Brain microvascular endothelial cell (primary cell): ENCODE measurements around the gene GMDS.
A peak's percentile ranks its signal among the peaks of the same experiment; 100 is the strongest.

ENCODE experiments used
- DNase-seq: peaks from one replicate; pipeline ENCODE4 v3.0.0-alpha.2; 2020
- H3K27ac ChIP-seq: fragments of 250-450 bp; sonication (Bioruptor Pico); 2 replicates; pipeline ENCODE4 v1.5.1; 2020; ENCODE audit warnings: mild to moderate bottlenecking, moderate library complexity
- H3K27me3 ChIP-seq: fragments of 250-450 bp; sonication (Bioruptor Pico); replicated peaks from 2 replicates; pipeline ENCODE4 v1.5.1; 2020; ENCODE audit warnings: mild to moderate bottlenecking
- H3K36me3 ChIP-seq: fragments of 250-450 bp; sonication (Bioruptor Pico); replicated peaks from 2 replicates; pipeline ENCODE4 v1.5.1; 2020; ENCODE audit warnings: mild to moderate bottlenecking
- H3K4me3 ChIP-seq: 2 replicates; pipeline ENCODE4 v1.5.1; 2011; ENCODE audit warnings: low read depth, mild to moderate bottlenecking, control low read depth, low read length, moderate library complexity
- CTCF ChIP-seq: IDR thresholded peaks from 2 replicates; pipeline ENCODE4 v1.5.1; 2011; ENCODE audit warnings: low read depth, mild to moderate bottlenecking, moderate library complexity, low read length, control low read depth, inconsistent platforms; ENCODE audit errors: missing control alignments
- in situ Hi-C: cut with HindIII; loops from 2 replicates; pipeline ENCODE4 v1.10.0; 2017; ENCODE audit warnings: low sequenced_read_pairs, low pct_ligation_motif_present

GMDS gene

GRCh38 chr6:1825926-1826325 lies 419.5 kb downstream of the GMDS start:
- no peak for TF ChIP-seq CTCF
- no peak overlapping the region for H3K27ac ChIP-seq
- in situ Hi-C loops, result no loop called here
- DNase-seq, result no peak
- H3K4me3 ChIP-seq, result no peak overlapping the region
- H3K27me3 ChIP-seq, result no peaks in the 10 kb centered on the region
- H3K36me3 ChIP-seq, result no peaks in the 10 kb centered on the region

GRCh38 chr6:1825277-1825676 lies 420.1 kb downstream of the GMDS start:
- H3K4me3 ChIP-seq, result no peak overlapping the region
- in situ Hi-C loops, result no loop called here
- DNase-seq, result no peak
- H3K36me3 ChIP-seq, result no peaks in the 10 kb centered on the region
- TF ChIP-seq CTCF, result no peak
- no peak overlapping the region for H3K27ac ChIP-seq
- no peaks in the 10 kb centered on the region for H3K27me3 ChIP-seq

GRCh38 chr6:1821513-1822183 lies 423.8 kb downstream of the GMDS start:
- DNase-seq, result peak; percentile 32
- in situ Hi-C loops, result no loop called here

GRCh38 chr6:1821164-1821512 lies 424.3 kb downstream of the GMDS start:
- H3K36me3 ChIP-seq, result no peaks in the 10 kb centered on the region
- H3K4me3 ChIP-seq, result peak overlapping the region; percentile 32
- in situ Hi-C loops, result no loop called here
- TF ChIP-seq CTCF, result no peak
- H3K27me3 ChIP-seq, result no peaks in the 10 kb centered on the region
- peak overlapping the region; percentile 52 for H3K27ac ChIP-seq
- no peak for DNase-seq

More at GRCh38 chr6:1821513-1822183, 423.8 kb downstream of the GMDS start:
- no peak for TF ChIP-seq CTCF
- Histone ChIP-seq H3K27me3 (no peaks in the 10 kb centered on the region), H3K36me3 (no peaks in the 10 kb centered on the region), H3K27ac (peak overlapping the region; percentile 52), H3K4me3 (peak overlapping the region; percentile 32)

- no peak for DNase-seq
- no peak overlapping the region for H3K4me3 ChIP-seq
- no peak for TF ChIP-seq CTCF
- no peaks in the 10 kb centered on the region for H3K36me3 ChIP-seq
- peak overlapping the region; percentile 52 for H3K27ac ChIP-seq
- in situ Hi-C loops, result no loop called here
- no peaks in the 10 kb centered on the region for H3K27me3 ChIP-seq
Measured at GRCh38 chr6:1820714-1821113, 424.7 kb downstream of the GMDS start.

- DNase-seq, result no peak
- no peak overlapping the region for H3K27ac ChIP-seq
- H3K36me3 ChIP-seq, result no peaks in the 10 kb centered on the region
- no peak overlapping the region for H3K4me3 ChIP-seq
- no peak for TF ChIP-seq CTCF
- H3K27me3 ChIP-seq, result no peaks in the 10 kb centered on the region
- in situ Hi-C loops, result no loop called here
Measured at GRCh38 chr6:1820165-1820564, 425.2 kb downstream of the GMDS start.
